HepG2 (cell line): ENCODE results near the gene SP6. TPM values are rescaled to one million over a fixed set of nuclear protein-coding genes. Genes with fewer than 3 reads are reported as not detected.
A peak's percentile ranks its signal among the peaks of the same experiment; 100 is the strongest.

ENCODE experiments used
- ERF ChIP-seq: IDR thresholded peaks from 2 replicates; pipeline ENCODE4 v1.6.1; 2018; ENCODE audit warnings: missing biosample characterization, missing genetic modification reagents
- FIP1L1 ChIP-seq: fragments of 200-400 bp; formaldehyde crosslinking; IDR thresholded peaks from 2 replicates; pipeline ENCODE4 v1.6.1; 2018; ENCODE audit warnings: low read depth, mild to moderate bottlenecking, low read length, moderate library complexity, borderline replicate concordance; ENCODE audit not compliant: insufficient read depth
- HOXA3 ChIP-seq: sonication (generic); formaldehyde crosslinking; IDR thresholded peaks from 2 replicates; pipeline ENCODE4 v1.5.0; 2020; ENCODE audit warnings: missing genetic modification reagents
- KMT2A ChIP-seq: sonication (generic); formaldehyde crosslinking; IDR thresholded peaks from 2 replicates; pipeline ENCODE4 v1.4.0; 2020; ENCODE audit warnings: missing genetic modification reagents
- MEF2D ChIP-seq: sonication (generic); formaldehyde crosslinking; IDR thresholded peaks from 2 replicates; pipeline ENCODE4 v1.5.1; 2020; ENCODE audit warnings: mild to moderate bottlenecking, missing genetic modification reagents
- MIXL1 ChIP-seq: IDR thresholded peaks from 2 replicates; pipeline ENCODE4 v1.6.1; 2016
- NR3C1 ChIP-seq: sonication (generic); formaldehyde crosslinking; IDR thresholded peaks from 2 replicates; pipeline ENCODE4 v1.4.0; 2020; ENCODE audit warnings: missing genetic modification reagents
- PHF5A ChIP-seq: IDR thresholded peaks from one replicate; pipeline ENCODE4 v1.6.1; 2018; ENCODE audit warnings: low read depth, missing genetic modification reagents; ENCODE audit not compliant: unreplicated experiment
- POLR2AphosphoS5 ChIP-seq: IDR thresholded peaks from 2 replicates; pipeline ENCODE4 v1.6.1; 2012; ENCODE audit warnings: low read depth, low read length
- PREB ChIP-seq: sonication (generic); formaldehyde crosslinking; IDR thresholded peaks from 2 replicates; pipeline ENCODE4 v1.4.0; 2020; ENCODE audit warnings: missing genetic modification reagents
- RXRB ChIP-seq: IDR thresholded peaks from 2 replicates; pipeline ENCODE4 v1.6.1; 2016; ENCODE audit warnings: borderline replicate concordance, missing genetic modification reagents, missing compliant biosample characterization
- SNAI1 ChIP-seq: sonication (generic); formaldehyde crosslinking; IDR thresholded peaks from 2 replicates; pipeline ENCODE4 v1.5.0; 2020; ENCODE audit warnings: mild to moderate bottlenecking, missing genetic modification reagents, borderline replicate concordance
- SOX13 ChIP-seq, 3 experiments: fragments of 450-650 bp in 1 of 3; sonication (generic) in 1 of 3; formaldehyde crosslinking in 1 of 3; IDR thresholded peaks in 2 of 3; conservative IDR thresholded peaks in 1 of 3; 2 replicates each; pipeline versions ENCODE4 v1.5.0 to v1.6.1; 2016 to 2020; ENCODE audit warnings: antibody characterized with exemption in 1 of 3, mild to moderate bottlenecking in 1 of 3, missing compliant biosample characterization in 1 of 3, missing genetic modification reagents in 1 of 3, moderate library complexity in 1 of 3
- TEF ChIP-seq: sonication (generic); formaldehyde crosslinking; IDR thresholded peaks from 2 replicates; pipeline ENCODE4 v1.5.0; 2020; ENCODE audit warnings: missing genetic modification reagents
- ZBTB39 ChIP-seq: sonication (generic); formaldehyde crosslinking; IDR thresholded peaks from 2 replicates; pipeline ENCODE4 v1.5.0; 2020; ENCODE audit warnings: missing genetic modification reagents
- ZKSCAN8 ChIP-seq: IDR thresholded peaks from 2 replicates; pipeline ENCODE4 v1.6.1; 2016; ENCODE audit warnings: borderline replicate concordance, missing genetic modification reagents, missing compliant biosample characterization
- ZNF20 ChIP-seq: sonication (generic); formaldehyde crosslinking; IDR thresholded peaks from 2 replicates; pipeline ENCODE4 v1.4.0; 2020; ENCODE audit warnings: mild to moderate bottlenecking, moderate library complexity, missing genetic modification reagents
- ZNF224 ChIP-seq: sonication (generic); formaldehyde crosslinking; IDR thresholded peaks from 2 replicates; pipeline ENCODE4 v1.5.0; 2020; ENCODE audit warnings: mild to moderate bottlenecking, missing genetic modification reagents
- ZNF335 ChIP-seq: sonication (generic); formaldehyde crosslinking; IDR thresholded peaks from 2 replicates; pipeline ENCODE4 v1.4.0; 2020; ENCODE audit warnings: missing genetic modification reagents
- ZNF468 ChIP-seq: sonication (generic); formaldehyde crosslinking; IDR thresholded peaks from 2 replicates; pipeline ENCODE4 v1.8.0; 2022; ENCODE audit warnings: mild to moderate bottlenecking, moderate library complexity, missing genetic modification reagents
- ZNF660 ChIP-seq: sonication (generic); formaldehyde crosslinking; IDR thresholded peaks from 2 replicates; pipeline ENCODE4 v1.5.1; 2020; ENCODE audit warnings: mild to moderate bottlenecking, low read depth, missing genetic modification reagents, borderline replicate concordance
- polyA plus RNA-seq, 8 experiments: library from polyadenylated mRNA; depleted of rRNA in 3 of 8; stranded (reverse) in 7 of 8; unstranded in 1 of 8; fragments of >200 nt; fragmentation: Illumina TruSeq in 4 of 8; extraction: Trizol in 4 of 8; gene quantifications; 2 replicates each; pipeline versions ENCODE4 v1.2.1 to v1.2.3, GENCODE V29; 2011 to 2016; ENCODE audit warnings: low read depth in 4 of 8, missing spikeins in 1 of 8, mixed read lengths in 1 of 8; ENCODE audit not compliant: insufficient read depth in 1 of 8
- total RNA-seq, 5 experiments: library from RNA; depleted of rRNA; stranded (reverse); fragments of >200 nt; fragmentation: Illumina TruSeq; extraction: Trizol; gene quantifications; 2 replicates each; pipeline ENCODE4 v1.2.3, GENCODE V29; 2016; ENCODE audit warnings: low read depth in 1 of 5
- TF ChIP-seq, protein P1 (sequence below): sonication (generic); formaldehyde crosslinking; conservative IDR thresholded peaks from 2 replicates; pipeline ENCODE4 v1.5.0; 2020; ENCODE audit warnings: missing genetic modification reagents

SP6 gene
- total and polyA plus RNA-seq, 2 of the 13 experiments (the other 11 are each of a cell fraction or from before 2014, with no cell fraction given) = 0.07 TPM

- TF ChIP-seq SOX13 (IDR thresholded peaks at IDR 0.05) = no peak
- peak in 1 of 2 experiments; percentile 54; a peak in 2 of 4 replicates for TF ChIP-seq SOX13 (CRISPR knock-in tag; conservative IDR thresholded peaks at IDR 0.05 in 1 of 2, IDR thresholded peaks at IDR 0.05 in 1 of 2)
- no peak; the same call in none of the 2 replicates for TF ChIP-seq ERF (CRISPR knock-in tag)
- no peak for TF ChIP-seq KMT2A
- TF ChIP-seq ZNF20 (CRISPR knock-in tag) = 0 out of 2 replicates have a peak, but pooled peaks have one; percentile 65
- peak; percentile 89 for TF ChIP-seq ZBTB39 (CRISPR knock-in tag)
- no peak for TF ChIP-seq FIP1L1
- TF ChIP-seq SNAI1 = peak; percentile 77; the same call in 1 of the 2 replicates
- no peak; the same call in none of the 2 replicates for TF ChIP-seq PREB
- TF ChIP-seq MEF2D (CRISPR knock-in tag) = peak; percentile 75; the same call in 1 of the 2 replicates
- TF ChIP-seq RXRB = peak; percentile 80; the same call in 1 of the 2 replicates
- TF ChIP-seq ZNF224 (CRISPR knock-in tag) = no peak; the same call in 1 of the 2 replicates
- peak; percentile 57 for TF ChIP-seq PHF5A
- TF ChIP-seq ZNF468 = no peak
- TF ChIP-seq ZNF660 (CRISPR knock-in tag) = no peak
- TF ChIP-seq, protein P1, sequence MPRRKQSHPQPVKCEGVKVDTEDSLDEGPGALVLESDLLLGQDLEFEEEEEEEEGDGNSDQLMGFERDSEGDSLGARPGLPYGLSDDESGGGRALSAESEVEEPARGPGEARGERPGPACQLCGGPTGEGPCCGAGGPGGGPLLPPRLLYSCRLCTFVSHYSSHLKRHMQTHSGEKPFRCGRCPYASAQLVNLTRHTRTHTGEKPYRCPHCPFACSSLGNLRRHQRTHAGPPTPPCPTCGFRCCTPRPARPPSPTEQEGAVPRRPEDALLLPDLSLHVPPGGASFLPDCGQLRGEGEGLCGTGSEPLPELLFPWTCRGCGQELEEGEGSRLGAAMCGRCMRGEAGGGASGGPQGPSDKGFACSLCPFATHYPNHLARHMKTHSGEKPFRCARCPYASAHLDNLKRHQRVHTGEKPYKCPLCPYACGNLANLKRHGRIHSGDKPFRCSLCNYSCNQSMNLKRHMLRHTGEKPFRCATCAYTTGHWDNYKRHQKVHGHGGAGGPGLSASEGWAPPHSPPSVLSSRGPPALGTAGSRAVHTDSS (CRISPR knock-in tag) = no peak
- no peak for TF ChIP-seq ZNF335 (CRISPR knock-in tag)
- TF ChIP-seq MIXL1 (CRISPR knock-in tag) = no peak
- peak; percentile 81 for TF ChIP-seq HOXA3 (CRISPR knock-in tag)
- TF ChIP-seq ZKSCAN8 (CRISPR knock-in tag) = 0 out of 2 replicates have a peak, but pooled peaks have one; percentile 7
- TF ChIP-seq POLR2AphosphoS5 = peak; percentile 84
- no peak for TF ChIP-seq NR3C1 (CRISPR knock-in tag)
- no peak for TF ChIP-seq TEF (CRISPR knock-in tag)
Observed at GRCh38 chr17:47840742-47841487, 10.0 kb downstream of the SP6 start, which contains the start of gene SCRN2 (continued).
